WTC11 (cell line): ENCODE data around the gene PLEKHO2. TPM values are rescaled to one million over a fixed set of nuclear protein-coding genes. Genes with fewer than 3 reads are reported as not detected.
A peak's percentile ranks its signal among the peaks of the same experiment; 100 is the strongest.

Experiments
- ATAC-seq: fragments of 200-7000 bp; cut with Tn5 transposase; 2 replicates; pipeline ENCODE4 v1.10.0; 2021; ENCODE audit warnings: mild to moderate bottlenecking, moderate library complexity
- Bru-seq: library from RNA; stranded (reverse); fragments of 400-500 nt; gene quantifications from one replicate; lab custom pipeline; 2021; lab: Mats Ljungman, UMichigan
- CTCF ChIA-PET: fragments of 300-600 bp; sonication (Branson Sonifier 250); formaldehyde crosslinking; loops from one replicate; lab custom pipeline; 2021; ENCODE audit warnings: antibody characterized with exemption; lab: Charles Lee
- POLR2A ChIA-PET: fragments of 350-600 bp; sonication (Branson Sonifier 250); formaldehyde crosslinking; loops from one replicate; lab custom pipeline; 2021; ENCODE audit warnings: antibody characterized with exemption; lab: Charles Lee
- DNase-seq: peaks from one replicate; pipeline ENCODE4 v3.0.0; 2021; ENCODE audit warnings: low spot score
- H3K27ac Mint-ChIP-seq: 2 replicates; pipeline ENCODE4 v1.8.0; 2021; ENCODE audit warnings: mixed read lengths
- H3K27me3 Mint-ChIP-seq: 2 replicates; pipeline ENCODE4 v1.8.0; 2021; ENCODE audit warnings: low read depth, mild to moderate bottlenecking, moderate library complexity, mixed read lengths
- H3K36me3 Mint-ChIP-seq: 2 replicates; pipeline ENCODE4 v1.8.0; 2021; ENCODE audit warnings: mixed read lengths
- H3K4me1 Mint-ChIP-seq: 2 replicates; pipeline ENCODE4 v1.8.0; 2022; ENCODE audit warnings: mixed read lengths
- H3K4me3 Mint-ChIP-seq: 2 replicates; pipeline ENCODE4 v1.8.0; 2021; ENCODE audit warnings: mild to moderate bottlenecking, moderate library complexity, mixed read lengths
- H3K9me3 Mint-ChIP-seq: 2 replicates; pipeline ENCODE4 v1.8.0; 2021; ENCODE audit warnings: mixed read lengths
- ATF1 ChIP-seq: sonication (generic); formaldehyde crosslinking; IDR thresholded peaks from 2 replicates; pipeline ENCODE4 v1.8.1; 2023; ENCODE audit warnings: mild to moderate bottlenecking, moderate library complexity, missing genetic modification reagents
- CBFB ChIP-seq: sonication (generic); formaldehyde crosslinking; IDR thresholded peaks from 2 replicates; pipeline ENCODE4 v1.8.1; 2022; ENCODE audit warnings: mild to moderate bottlenecking, low read depth, missing genetic modification reagents
- ELF4 ChIP-seq: sonication (generic); formaldehyde crosslinking; IDR thresholded peaks from 2 replicates; pipeline ENCODE4 v1.8.1; 2022; ENCODE audit warnings: low read depth, mild to moderate bottlenecking, moderate library complexity, missing genetic modification reagents
- ETV6 ChIP-seq: sonication (generic); formaldehyde crosslinking; IDR thresholded peaks from 2 replicates; pipeline ENCODE4 v1.8.1; 2022; ENCODE audit warnings: mild to moderate bottlenecking, missing genetic modification reagents
- FOXJ3 ChIP-seq: sonication (generic); formaldehyde crosslinking; IDR thresholded peaks from 2 replicates; pipeline ENCODE4 v1.9.0; 2021; ENCODE audit warnings: missing genetic modification reagents, mild to moderate bottlenecking, borderline replicate concordance
- FOXP1 ChIP-seq: sonication (generic); formaldehyde crosslinking; IDR thresholded peaks from 2 replicates; pipeline ENCODE4 v1.8.0; 2022; ENCODE audit warnings: missing genetic modification reagents, mild to moderate bottlenecking, moderate library complexity, borderline replicate concordance
- GABPB1 ChIP-seq: sonication (generic); formaldehyde crosslinking; IDR thresholded peaks from 2 replicates; pipeline ENCODE4 v1.8.1; 2023; ENCODE audit warnings: mild to moderate bottlenecking, missing genetic modification reagents
- IRF2 ChIP-seq: sonication (generic); formaldehyde crosslinking; IDR thresholded peaks from 2 replicates; pipeline ENCODE4 v1.8.0; 2022; ENCODE audit warnings: low read depth, missing genetic modification reagents, borderline replicate concordance
- JAZF1 ChIP-seq: fragments of 250-450 bp; sonication (Bioruptor Pico); IDR thresholded peaks from 2 replicates; pipeline ENCODE4 v1.9.0; 2021; ENCODE audit warnings: moderate library complexity, mild to moderate bottlenecking, inconsistent platforms
- KAT7 ChIP-seq: sonication (generic); formaldehyde crosslinking; IDR thresholded peaks from 2 replicates; pipeline ENCODE4 v1.8.1; 2023; ENCODE audit warnings: missing genetic modification reagents, mild to moderate bottlenecking, borderline replicate concordance
- MYBL2 ChIP-seq: sonication (generic); formaldehyde crosslinking; IDR thresholded peaks from 2 replicates; pipeline ENCODE4 v1.8.1; 2023; ENCODE audit warnings: mild to moderate bottlenecking, moderate library complexity, missing genetic modification reagents
- NR3C1 ChIP-seq: sonication (generic); formaldehyde crosslinking; conservative IDR thresholded peaks from 2 replicates; pipeline ENCODE4 v1.8.1; 2023; ENCODE audit warnings: low read depth, mild to moderate bottlenecking, missing genetic modification reagents
- PRRX2 ChIP-seq: fragments of 250-450 bp; sonication (Bioruptor Pico); IDR thresholded peaks from 2 replicates; pipeline ENCODE4 v1.8.0; 2021; ENCODE audit warnings: mild to moderate bottlenecking
- SMAD3 ChIP-seq: sonication (generic); formaldehyde crosslinking; IDR thresholded peaks from 2 replicates; pipeline ENCODE4 v1.8.0; 2022; ENCODE audit warnings: missing genetic modification reagents, mild to moderate bottlenecking, borderline replicate concordance
- SMAD4 ChIP-seq: sonication (generic); formaldehyde crosslinking; IDR thresholded peaks from 2 replicates; pipeline ENCODE4 v1.8.0; 2022; ENCODE audit warnings: mild to moderate bottlenecking, missing genetic modification reagents
- SOX15 ChIP-seq: fragments of 250-450 bp; sonication (Bioruptor Pico); IDR thresholded peaks from 2 replicates; pipeline ENCODE4 v1.9.0; 2021; ENCODE audit warnings: mild to moderate bottlenecking
- TP53 ChIP-seq: sonication (generic); formaldehyde crosslinking; IDR thresholded peaks from 2 replicates; pipeline ENCODE4 v1.8.1; 2023; ENCODE audit warnings: mild to moderate bottlenecking, missing genetic modification reagents
- ZBTB21 ChIP-seq: sonication (generic); formaldehyde crosslinking; IDR thresholded peaks from 2 replicates; pipeline ENCODE4 v1.8.1; 2023; ENCODE audit warnings: mild to moderate bottlenecking, missing genetic modification reagents, borderline replicate concordance
- ZNF121 ChIP-seq: sonication (generic); formaldehyde crosslinking; IDR thresholded peaks from 2 replicates; pipeline ENCODE4 v1.8.0; 2023; ENCODE audit warnings: missing genetic modification reagents
- ZNF219 ChIP-seq: sonication (generic); formaldehyde crosslinking; IDR thresholded peaks from 2 replicates; pipeline ENCODE4 v1.8.0; 2023; ENCODE audit warnings: missing genetic modification reagents, mild to moderate bottlenecking, borderline replicate concordance
- ZNF232 ChIP-seq: sonication (generic); formaldehyde crosslinking; IDR thresholded peaks from 2 replicates; pipeline ENCODE4 v1.8.0; 2022; ENCODE audit warnings: mild to moderate bottlenecking, missing genetic modification reagents
- ZNF263 ChIP-seq: sonication (generic); formaldehyde crosslinking; IDR thresholded peaks from 2 replicates; pipeline ENCODE4 v1.8.1; 2022; ENCODE audit warnings: low read depth, mild to moderate bottlenecking, moderate library complexity, missing genetic modification reagents
- ZNF396 ChIP-seq: fragments of 250-450 bp; sonication (Bioruptor Pico); IDR thresholded peaks from 2 replicates; pipeline ENCODE4 v1.8.0; 2021; ENCODE audit warnings: mild to moderate bottlenecking, moderate library complexity, borderline replicate concordance
- ZNF416 ChIP-seq: fragments of 250-450 bp; sonication (Bioruptor Pico); IDR thresholded peaks from 2 replicates; pipeline ENCODE4 v1.9.0; 2021; ENCODE audit warnings: mild to moderate bottlenecking, inconsistent platforms
- ZNF671 ChIP-seq: fragments of 250-450 bp; sonication (Bioruptor Pico); IDR thresholded peaks from 2 replicates; pipeline ENCODE4 v1.8.0; 2021; ENCODE audit warnings: mild to moderate bottlenecking
- long read RNA-seq, 3 experiments: library from RNA in 1 of 3; library from capped mRNA in 1 of 3; library from polyadenylated mRNA in 1 of 3; unstranded in 2 of 3; stranded (forward) in 1 of 3; transcript quantifications; one replicate each; pipeline ENCODE4 v2.0.0, GENCODE V29; 2021
- total RNA-seq: library from RNA; stranded (reverse); gene quantifications from 3 replicates; pipeline ENCODE4 v1.2.3, GENCODE V29; 2021
- TF ChIP-seq, protein P1 (sequence below): sonication (generic); formaldehyde crosslinking; IDR thresholded peaks from 2 replicates; pipeline ENCODE4 v1.8.0; 2023; ENCODE audit warnings: mild to moderate bottlenecking, missing genetic modification reagents
- TF ChIP-seq, protein P2 (sequence below): sonication (generic); formaldehyde crosslinking; IDR thresholded peaks from 2 replicates; pipeline ENCODE4 v1.8.1; 2022; ENCODE audit warnings: low read depth, mild to moderate bottlenecking, moderate library complexity, missing genetic modification reagents, borderline replicate concordance
- TF ChIP-seq, protein P3 (sequence below): sonication (generic); formaldehyde crosslinking; conservative IDR thresholded peaks from 2 replicates; pipeline ENCODE4 v1.8.1; 2022; ENCODE audit warnings: mild to moderate bottlenecking, missing genetic modification reagents
- TF ChIP-seq, protein P4 (sequence below): fragments of 250-450 bp; sonication (Bioruptor Pico); IDR thresholded peaks from 2 replicates; pipeline ENCODE4 v1.9.0; 2021; ENCODE audit warnings: mild to moderate bottlenecking
- TF ChIP-seq, protein P5 (sequence below): sonication (generic); formaldehyde crosslinking; IDR thresholded peaks from 2 replicates; pipeline ENCODE4 v1.8.1; 2022; ENCODE audit warnings: mild to moderate bottlenecking, moderate library complexity, missing genetic modification reagents

Gene PLEKHO2, protein sequence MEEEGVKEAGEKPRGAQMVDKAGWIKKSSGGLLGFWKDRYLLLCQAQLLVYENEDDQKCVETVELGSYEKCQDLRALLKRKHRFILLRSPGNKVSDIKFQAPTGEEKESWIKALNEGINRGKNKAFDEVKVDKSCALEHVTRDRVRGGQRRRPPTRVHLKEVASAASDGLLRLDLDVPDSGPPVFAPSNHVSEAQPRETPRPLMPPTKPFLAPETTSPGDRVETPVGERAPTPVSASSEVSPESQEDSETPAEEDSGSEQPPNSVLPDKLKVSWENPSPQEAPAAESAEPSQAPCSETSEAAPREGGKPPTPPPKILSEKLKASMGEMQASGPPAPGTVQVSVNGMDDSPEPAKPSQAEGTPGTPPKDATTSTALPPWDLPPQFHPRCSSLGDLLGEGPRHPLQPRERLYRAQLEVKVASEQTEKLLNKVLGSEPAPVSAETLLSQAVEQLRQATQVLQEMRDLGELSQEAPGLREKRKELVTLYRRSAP
- total RNA-seq (21.6 to 22.1 TPM (median 21.9 TPM) in 3 replicates), Bru-seq, nascent RNA (percentile 81 among the genes with signal in this experiment)
- long read RNA-seq, experiment 1, transcript PLEKHO2-201 (6 exons, 3,720 nt) = major isoform, 55 of 66 reads
- long read RNA-seq, experiment 1, partial matches to known transcripts = 7 of 66 reads
- long read RNA-seq, experiment 1, other reads (novel, unspliced or antisense) = 3 of 66 reads
- long read RNA-seq, experiment 2, transcript PLEKHO2-201 (6 exons, 3,720 nt) = major isoform, 9 of 34 reads
- long read RNA-seq, experiment 2, partial matches to known transcripts = 24 of 34 reads
- long read RNA-seq, experiment 2, other reads (novel, unspliced or antisense) = 1 of 34 reads
- long read RNA-seq, experiment 3, partial matches to known transcripts = 0 of 3 reads
- long read RNA-seq, experiment 3, other reads (novel, unspliced or antisense) = 2 of 3 reads

DNA sequence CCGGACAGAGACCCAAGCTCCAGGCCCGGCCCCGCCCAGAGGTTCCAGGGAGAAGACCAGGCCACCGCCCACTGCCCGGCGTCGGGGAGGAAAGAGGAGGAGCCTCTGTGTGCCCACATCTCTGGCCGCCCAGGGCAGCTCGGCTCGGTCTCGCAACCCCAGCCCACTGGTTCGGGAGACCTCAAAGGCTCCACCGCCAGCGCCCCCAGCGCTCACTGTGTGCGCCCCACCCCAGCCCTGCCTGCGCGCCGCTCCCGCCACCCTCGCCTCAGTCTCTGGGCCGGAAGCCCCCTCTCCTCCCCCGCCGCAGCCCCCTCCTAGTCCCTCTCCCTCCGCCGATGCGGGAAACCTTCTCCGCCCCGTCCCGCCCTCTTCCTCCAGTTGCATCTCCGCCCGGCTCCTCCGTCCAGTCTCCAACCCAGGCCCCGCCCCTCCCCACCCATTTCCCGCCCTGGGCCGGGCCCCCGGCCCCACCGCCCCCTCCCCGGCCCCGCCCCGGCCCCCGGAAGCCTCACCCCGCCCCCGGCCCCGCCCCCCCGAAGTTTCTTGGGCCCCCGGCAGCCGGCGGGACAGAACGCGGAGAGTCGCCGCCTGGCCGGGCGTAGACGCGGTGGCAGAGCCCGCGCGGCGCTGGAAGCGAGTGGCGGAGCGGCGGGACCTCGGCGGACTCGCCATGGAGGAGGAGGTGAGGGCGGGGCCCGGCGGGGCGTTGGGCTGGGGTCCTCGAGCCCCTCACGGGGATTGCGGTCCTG lies at the start of gene PLEKHO2:
TSS of gene PLEKHO2 (plus strand) at position 572 of the 752 bp plus-strand sequence. CDS start at position 674, 102 bp downstream.
- CTCF ChIA-PET = interaction anchor here (0.7 to 2.3 kb wide), 19 partner anchors 10 to 260 kb away, joined by 3 to 17 read pairs (median 4); partner anchors contain the start of gene PIF1
- Mint-ChIP-seq H3K27ac (peak within 1 kb of the TSS; percentile 86), H3K27me3 (no peaks in the 10 kb centered on the region), H3K36me3 (peaks cover 7% of the 10 kb centered on the region), H3K4me1 (peaks cover 68% of the 10 kb centered on the region), H3K4me3 (peak within 1 kb of the TSS; percentile 91), H3K9me3 (no peaks in the 10 kb centered on the region)
- DNase-seq = peak; percentile 98
- ATAC-seq = peak; percentile 89
- POLR2A ChIA-PET = interaction anchor here (0.7 to 1.2 kb wide), 8 partner anchors 10 to 139 kb away, joined by 3 to 25 read pairs (median 5); partner anchors contain the start of gene PIF1
- TF ChIP-seq ETV6 (peak; percentile 52; the same call in 1 of the 2 replicates), ZNF232 (CRISPR knock-in tag) (peak; percentile 42), ZBTB21 (CRISPR knock-in tag) (0 out of 2 replicates have a peak, but pooled peaks have one; percentile 73), JAZF1 (CRISPR knock-in tag) (no peak), MYBL2 (CRISPR knock-in tag) (peak; percentile 17; the same call in 1 of the 2 replicates), SMAD4 (CRISPR knock-in tag) (no peak), ZNF263 (CRISPR knock-in tag) (no peak), FOXP1 (CRISPR knock-in tag) (no peak; the same call in 1 of the 2 replicates), ELF4 (CRISPR knock-in tag) (no peak), SMAD3 (CRISPR knock-in tag) (no peak), PRRX2 (CRISPR knock-in tag) (0 out of 2 replicates have a peak, but pooled peaks have one; percentile 0), NR3C1 (CRISPR knock-in tag) (0 out of 2 replicates have a peak, but pooled peaks have one; percentile 67), KAT7 (CRISPR knock-in tag) (0 out of 2 replicates have a peak, but pooled peaks have one; percentile 17), CBFB (CRISPR knock-in tag) (peak; percentile 70; the same call in 1 of the 2 replicates), FOXJ3 (CRISPR knock-in tag) (no peak), ZNF416 (peak; percentile 7; the same call in 1 of the 2 replicates), ZNF396 (CRISPR knock-in tag) (no peak), ATF1 (no peak), SOX15 (CRISPR knock-in tag) (no peak), GABPB1 (CRISPR knock-in tag) (no peak; the same call in 1 of the 2 replicates), ZNF219 (no peak), TP53 (CRISPR knock-in tag) (peak; percentile 29; the same call in 1 of the 2 replicates), ZNF671 (CRISPR knock-in tag) (no peak), ZNF121 (CRISPR knock-in tag) (no peak), IRF2 (CRISPR knock-in tag) (no peak)
- TF ChIP-seq, protein P1, sequence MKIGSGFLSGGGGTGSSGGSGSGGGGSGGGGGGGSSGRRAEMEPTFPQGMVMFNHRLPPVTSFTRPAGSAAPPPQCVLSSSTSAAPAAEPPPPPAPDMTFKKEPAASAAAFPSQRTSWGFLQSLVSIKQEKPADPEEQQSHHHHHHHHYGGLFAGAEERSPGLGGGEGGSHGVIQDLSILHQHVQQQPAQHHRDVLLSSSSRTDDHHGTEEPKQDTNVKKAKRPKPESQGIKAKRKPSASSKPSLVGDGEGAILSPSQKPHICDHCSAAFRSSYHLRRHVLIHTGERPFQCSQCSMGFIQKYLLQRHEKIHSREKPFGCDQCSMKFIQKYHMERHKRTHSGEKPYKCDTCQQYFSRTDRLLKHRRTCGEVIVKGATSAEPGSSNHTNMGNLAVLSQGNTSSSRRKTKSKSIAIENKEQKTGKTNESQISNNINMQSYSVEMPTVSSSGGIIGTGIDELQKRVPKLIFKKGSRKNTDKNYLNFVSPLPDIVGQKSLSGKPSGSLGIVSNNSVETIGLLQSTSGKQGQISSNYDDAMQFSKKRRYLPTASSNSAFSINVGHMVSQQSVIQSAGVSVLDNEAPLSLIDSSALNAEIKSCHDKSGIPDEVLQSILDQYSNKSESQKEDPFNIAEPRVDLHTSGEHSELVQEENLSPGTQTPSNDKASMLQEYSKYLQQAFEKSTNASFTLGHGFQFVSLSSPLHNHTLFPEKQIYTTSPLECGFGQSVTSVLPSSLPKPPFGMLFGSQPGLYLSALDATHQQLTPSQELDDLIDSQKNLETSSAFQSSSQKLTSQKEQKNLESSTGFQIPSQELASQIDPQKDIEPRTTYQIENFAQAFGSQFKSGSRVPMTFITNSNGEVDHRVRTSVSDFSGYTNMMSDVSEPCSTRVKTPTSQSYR (CRISPR knock-in tag) = no peak
- TF ChIP-seq, protein P2, sequence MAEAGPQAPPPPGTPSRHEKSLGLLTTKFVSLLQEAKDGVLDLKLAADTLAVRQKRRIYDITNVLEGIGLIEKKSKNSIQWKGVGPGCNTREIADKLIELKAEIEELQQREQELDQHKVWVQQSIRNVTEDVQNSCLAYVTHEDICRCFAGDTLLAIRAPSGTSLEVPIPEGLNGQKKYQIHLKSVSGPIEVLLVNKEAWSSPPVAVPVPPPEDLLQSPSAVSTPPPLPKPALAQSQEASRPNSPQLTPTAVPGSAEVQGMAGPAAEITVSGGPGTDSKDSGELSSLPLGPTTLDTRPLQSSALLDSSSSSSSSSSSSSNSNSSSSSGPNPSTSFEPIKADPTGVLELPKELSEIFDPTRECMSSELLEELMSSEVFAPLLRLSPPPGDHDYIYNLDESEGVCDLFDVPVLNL (CRISPR knock-in tag) = no peak
- TF ChIP-seq, protein P3, sequence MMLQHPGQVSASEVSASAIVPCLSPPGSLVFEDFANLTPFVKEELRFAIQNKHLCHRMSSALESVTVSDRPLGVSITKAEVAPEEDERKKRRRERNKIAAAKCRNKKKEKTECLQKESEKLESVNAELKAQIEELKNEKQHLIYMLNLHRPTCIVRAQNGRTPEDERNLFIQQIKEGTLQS (CRISPR knock-in tag) = no peak
- TF ChIP-seq, protein P4, sequence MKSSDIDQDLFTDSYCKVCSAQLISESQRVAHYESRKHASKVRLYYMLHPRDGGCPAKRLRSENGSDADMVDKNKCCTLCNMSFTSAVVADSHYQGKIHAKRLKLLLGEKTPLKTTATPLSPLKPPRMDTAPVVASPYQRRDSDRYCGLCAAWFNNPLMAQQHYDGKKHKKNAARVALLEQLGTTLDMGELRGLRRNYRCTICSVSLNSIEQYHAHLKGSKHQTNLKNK (CRISPR knock-in tag) = no peak
- TF ChIP-seq, protein P5, sequence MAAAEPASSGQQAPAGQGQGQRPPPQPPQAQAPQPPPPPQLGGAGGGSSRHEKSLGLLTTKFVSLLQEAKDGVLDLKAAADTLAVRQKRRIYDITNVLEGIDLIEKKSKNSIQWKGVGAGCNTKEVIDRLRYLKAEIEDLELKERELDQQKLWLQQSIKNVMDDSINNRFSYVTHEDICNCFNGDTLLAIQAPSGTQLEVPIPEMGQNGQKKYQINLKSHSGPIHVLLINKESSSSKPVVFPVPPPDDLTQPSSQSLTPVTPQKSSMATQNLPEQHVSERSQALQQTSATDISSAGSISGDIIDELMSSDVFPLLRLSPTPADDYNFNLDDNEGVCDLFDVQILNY = peak; percentile 38; the same call in 1 of the 2 replicates
